DMS53 treated with DMSO at 0.1 percent for 48 hours (cell line): ENCODE results near the gene FER.
"Not testable (repeated sequence)": the region's sequence is repeated elsewhere in the genome, so short reads cannot be mapped to it uniquely, and the experiment has no call there.

ENCODE experiments used
- DNase-seq: peaks from one replicate; lab custom pipeline; 2025; ENCODE audit not compliant: unreplicated experiment; lab: John Stamatoyannopoulos, UW

Gene FER

GRCh38 chr5:109167586-109167985, 419.9 kb downstream of the FER start:
- no peak for DNase-seq

GRCh38 chr5:109168151-109168550, 420.5 kb downstream of the FER start:
- no peak for DNase-seq

- no peak for DNase-seq
Measured at GRCh38 chr5:109170629-109171350, 423.1 kb downstream of the FER start.

GRCh38 chr5:109171437-109172073, 423.9 kb downstream of the FER start:
- not testable (repeated sequence) for DNase-seq

GRCh38 chr5:109173036-109173794, 425.5 kb downstream of the FER start:
- DNase-seq, result no peak

- no peak for DNase-seq
Measured at GRCh38 chr5:109177227-109177626, 429.5 kb downstream of the FER start.

GRCh38 chr5:109177782-109178181, 430.1 kb downstream of the FER start:
- no peak for DNase-seq

- no peak for DNase-seq
Measured at GRCh38 chr5:109180668-109181067, 433.0 kb downstream of the FER start.

- no peak for DNase-seq
Measured at GRCh38 chr5:109186759-109187158, 439.1 kb downstream of the FER start.

GRCh38 chr5:109191153-109191558, 443.5 kb downstream of the FER start:
- DNase-seq, result no peak

GRCh38 chr5:109192027-109192426, 444.3 kb downstream of the FER start:
- DNase-seq, result no peak

GRCh38 chr5:109192555-109193281, 445.0 kb downstream of the FER start:
- DNase-seq, result no peak

GRCh38 chr5:109195667-109196066, 448.0 kb downstream of the FER start:
- DNase-seq, result no peak

GRCh38 chr5:109196087-109196822, 448.6 kb downstream of the FER start:
- no peak for DNase-seq

GRCh38 chr5:109196823-109197160, 449.1 kb downstream of the FER start:
- no peak for DNase-seq

GRCh38 chr5:109199289-109199688, 451.6 kb downstream of the FER start:
- no peak for DNase-seq

GRCh38 chr5:109199799-109200620, 452.3 kb downstream of the FER start:
- DNase-seq, result no peak

- DNase-seq, result no peak
Measured at GRCh38 chr5:109215040-109215439, 467.3 kb downstream of the FER start.

GRCh38 chr5:109218818-109219217, 471.1 kb downstream of the FER start:
- DNase-seq, result no peak

- no peak for DNase-seq
Measured at GRCh38 chr5:109223531-109223930, 475.8 kb downstream of the FER start.
